SU-DHL-6 (cell line): ENCODE data around the gene EIF1AD.
A peak's percentile ranks its signal among the peaks of the same experiment; 100 is the strongest.

Experiments
- H2AFZ ChIP-seq: fragments of 200-600 bp; sonication (generic); 2 replicates; pipeline ENCODE4 v1.6.1; 2014; ENCODE audit warnings: low read depth, mild to moderate bottlenecking, moderate library complexity, mixed read lengths, antibody characterized with exemption, low read length; ENCODE audit not compliant: severe bottlenecking
- H3F3A ChIP-seq: fragments of 200-600 bp; shearing (Covaris generic); 2 replicates; pipeline ENCODE4 v1.6.0; 2016; ENCODE audit warnings: antibody characterized with exemption, mild to moderate bottlenecking; ENCODE audit not compliant: insufficient read depth
- H3K27ac ChIP-seq: fragments of 200-600 bp; sonication (generic); 2 replicates; pipeline ENCODE4 v1.5.1; 2016; ENCODE audit warnings: low read depth, mild to moderate bottlenecking, low read length, moderate library complexity, mixed read lengths
- H3K27me3 ChIP-seq: fragments of 200-600 bp; sonication (generic), shearing (Covaris generic); 2 replicates; pipeline ENCODE4 v1.6.0; 2014; ENCODE audit warnings: mild to moderate bottlenecking, low read length
- H3K36me3 ChIP-seq: fragments of 200-600 bp; sonication (generic); 2 replicates; pipeline ENCODE4 v1.6.1; 2014; ENCODE audit warnings: mild to moderate bottlenecking, low read length, mixed read lengths
- H3K4me2 ChIP-seq: fragments of 300-600, 200-600 bp; shearing (Covaris generic), sonication (generic); 2 replicates; pipeline ENCODE4 v1.6.0; 2014; ENCODE audit warnings: low read length, low read depth, mild to moderate bottlenecking; ENCODE audit not compliant: poor library complexity, severe bottlenecking
- H3K4me3 ChIP-seq: fragments of 200-600 bp; sonication (generic); 2 replicates; pipeline ENCODE4 v1.5.1; 2014; ENCODE audit warnings: antibody characterized with exemption, low read length, mild to moderate bottlenecking, mixed read lengths; ENCODE audit not compliant: insufficient read depth, poor library complexity, severe bottlenecking
- H3K79me2 ChIP-seq: fragments of 200-600 bp; sonication (generic); 2 replicates; pipeline ENCODE4 v1.6.1; 2014; ENCODE audit warnings: mild to moderate bottlenecking, low read length, moderate library complexity; ENCODE audit not compliant: insufficient read depth
- H3K9ac ChIP-seq: fragments of 200-600 bp; sonication (generic); 2 replicates; pipeline ENCODE4 v1.7.0; 2014; ENCODE audit warnings: mild to moderate bottlenecking, low read length
- H3K9me2 ChIP-seq: fragments of 200-600 bp; sonication (generic); replicated peaks from 2 replicates; pipeline ENCODE4 v1.6.1; 2014; ENCODE audit warnings: low read length; ENCODE audit not compliant: insufficient read depth
- H3K9me3 ChIP-seq: fragments of 200-600 bp; sonication (generic); 2 replicates; pipeline ENCODE4 v1.6.1; 2014; ENCODE audit warnings: low read length, mixed read lengths; ENCODE audit not compliant: insufficient read depth
- H4K20me1 ChIP-seq: fragments of 200-600 bp; sonication (generic); 2 replicates; pipeline ENCODE4 v1.6.1; 2014; ENCODE audit warnings: low read depth, mild to moderate bottlenecking, antibody characterized with exemption, low read length, moderate library complexity, mixed read lengths
- EZH2phosphoT487 ChIP-seq: fragments of 200-600 bp; sonication (generic), shearing (Covaris generic); conservative IDR thresholded peaks from 2 replicates; pipeline ENCODE4 v1.6.1; 2018; ENCODE audit warnings: mild to moderate bottlenecking, antibody characterized with exemption, low read length, moderate library complexity, mixed read lengths
- TF ChIP-seq, protein P1 (sequence below): fragments of 200-600 bp; sonication (generic); IDR thresholded peaks from one replicate; pipeline ENCODE4 v1.5.1; 2017; ENCODE audit warnings: antibody characterized with exemption, mild to moderate bottlenecking, low read length, moderate library complexity; ENCODE audit not compliant: insufficient read depth, poor library complexity, severe bottlenecking

Gene EIF1AD

DNA sequence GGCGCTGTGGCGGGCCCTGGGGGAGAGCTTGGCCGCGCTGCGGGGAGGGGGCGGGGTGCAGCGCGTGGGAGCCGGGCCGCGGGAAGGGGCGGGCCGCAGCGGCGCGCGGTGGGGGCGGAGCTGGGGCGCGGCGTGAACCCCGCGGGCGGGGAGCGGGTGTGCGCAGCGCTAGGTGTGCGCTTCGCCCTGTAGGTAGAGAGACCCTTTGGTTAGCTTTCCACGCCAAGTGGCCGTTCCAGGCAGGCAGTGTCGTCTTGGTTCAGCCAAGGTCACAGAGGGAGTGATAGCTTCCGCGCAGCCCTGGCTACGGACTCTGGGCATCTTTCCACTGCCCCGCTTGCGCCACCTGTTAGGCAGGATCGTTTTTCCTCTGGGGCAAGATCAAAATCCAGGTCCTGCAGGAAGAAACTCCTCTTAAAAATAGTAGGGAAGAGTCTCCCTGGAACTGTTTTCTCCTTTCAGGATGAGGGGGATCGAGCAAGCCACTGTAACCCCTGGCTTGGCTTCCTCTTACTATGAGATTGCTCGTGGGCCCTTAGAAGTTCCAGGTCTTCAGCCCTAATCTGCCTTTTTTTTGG, 780 bp upstream of the EIF1AD start:
- H3K4me2 ChIP-seq: peak overlapping the region; percentile 80

DNA sequence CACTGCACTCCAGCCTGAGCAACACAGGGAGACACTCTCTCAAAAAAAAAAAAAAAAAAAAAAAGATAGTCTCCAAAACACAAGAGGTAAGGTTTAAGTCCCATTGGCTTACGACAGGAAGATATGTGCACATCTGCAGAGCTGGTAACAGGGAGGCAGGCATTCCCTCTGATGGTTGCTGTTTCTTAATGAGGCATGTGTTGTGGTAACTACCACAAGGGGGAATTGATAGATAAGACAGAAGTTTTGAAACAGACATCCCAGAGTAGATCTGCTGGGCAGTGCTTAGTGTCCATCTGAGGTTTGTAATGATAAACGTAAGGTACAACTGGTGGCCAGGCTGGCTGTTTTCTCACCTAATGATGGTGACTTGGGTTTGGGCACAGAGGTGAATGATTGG, 4.7 kb downstream of the EIF1AD start:
- Histone ChIP-seq H3K79me2 (peaks cover 17% of the 10 kb centered on the region), H3K4me2 (no peak overlapping the region), H3K36me3 (peaks cover 3% of the 10 kb centered on the region; the same call in 1 of the 2 replicates), H3K27me3 (no peaks in the 10 kb centered on the region), H3F3A (no peaks in the 10 kb centered on the region), H3K9me3 (no peaks in the 10 kb centered on the region), H4K20me1 (no peaks in the 10 kb centered on the region; the same call in 1 of the 2 replicates), H3K27ac (no peak overlapping the region), H3K9me2 (no peaks in the 10 kb centered on the region), H3K9ac (no peak overlapping the region), H2AFZ (no peak overlapping the region), H3K4me3 (no peak overlapping the region)
- TF ChIP-seq EZH2phosphoT487: no peak
- TF ChIP-seq, protein P1, sequence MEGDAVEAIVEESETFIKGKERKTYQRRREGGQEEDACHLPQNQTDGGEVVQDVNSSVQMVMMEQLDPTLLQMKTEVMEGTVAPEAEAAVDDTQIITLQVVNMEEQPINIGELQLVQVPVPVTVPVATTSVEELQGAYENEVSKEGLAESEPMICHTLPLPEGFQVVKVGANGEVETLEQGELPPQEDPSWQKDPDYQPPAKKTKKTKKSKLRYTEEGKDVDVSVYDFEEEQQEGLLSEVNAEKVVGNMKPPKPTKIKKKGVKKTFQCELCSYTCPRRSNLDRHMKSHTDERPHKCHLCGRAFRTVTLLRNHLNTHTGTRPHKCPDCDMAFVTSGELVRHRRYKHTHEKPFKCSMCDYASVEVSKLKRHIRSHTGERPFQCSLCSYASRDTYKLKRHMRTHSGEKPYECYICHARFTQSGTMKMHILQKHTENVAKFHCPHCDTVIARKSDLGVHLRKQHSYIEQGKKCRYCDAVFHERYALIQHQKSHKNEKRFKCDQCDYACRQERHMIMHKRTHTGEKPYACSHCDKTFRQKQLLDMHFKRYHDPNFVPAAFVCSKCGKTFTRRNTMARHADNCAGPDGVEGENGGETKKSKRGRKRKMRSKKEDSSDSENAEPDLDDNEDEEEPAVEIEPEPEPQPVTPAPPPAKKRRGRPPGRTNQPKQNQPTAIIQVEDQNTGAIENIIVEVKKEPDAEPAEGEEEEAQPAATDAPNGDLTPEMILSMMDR: no peak

More for the DNA sequence above, 780 bp upstream of the EIF1AD start:
- Histone ChIP-seq H3K36me3 (peaks cover 3% of the 10 kb centered on the region; the same call in 1 of the 2 replicates), H2AFZ (peak overlapping the region; percentile 39), H3K9me3 (no peaks in the 10 kb centered on the region), H3K9me2 (no peaks in the 10 kb centered on the region), H3K4me3 (peak overlapping the region; percentile 87), H3F3A (peaks cover 4% of the 10 kb centered on the region; the same call in 1 of the 2 replicates), H4K20me1 (no peaks in the 10 kb centered on the region; the same call in 1 of the 2 replicates), H3K79me2 (peaks cover 26% of the 10 kb centered on the region), H3K27ac (peak overlapping the region; percentile 89), H3K27me3 (no peaks in the 10 kb centered on the region), H3K9ac (peak overlapping the region; percentile 78)
- TF ChIP-seq EZH2phosphoT487: no peak
- TF ChIP-seq, protein P1: no peak

DNA sequence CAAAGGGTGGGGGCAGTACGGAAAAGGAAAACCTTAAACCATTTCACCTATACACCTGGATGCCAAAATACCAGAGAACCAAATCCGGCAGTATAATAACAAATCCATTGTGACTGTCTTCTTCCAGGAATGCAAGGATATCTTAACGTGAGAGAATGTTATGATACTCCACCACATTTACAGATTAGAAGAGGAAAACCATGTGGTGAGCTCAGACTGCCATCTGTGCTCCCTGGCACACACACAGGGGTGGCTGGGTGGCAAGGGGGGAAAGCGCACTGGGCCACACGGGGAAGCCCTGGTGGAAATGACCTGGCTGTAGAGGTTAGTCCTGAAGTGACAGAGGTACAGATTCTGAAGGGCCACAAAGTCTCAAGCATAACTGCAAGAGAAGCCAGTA, 9.9 kb downstream of the EIF1AD start:
- H3K9me2 ChIP-seq: no peaks in the 10 kb centered on the region
- H3F3A ChIP-seq: peaks cover 9% of the 10 kb centered on the region
- H3K79me2 ChIP-seq: no peaks in the 10 kb centered on the region
- H3K4me2 ChIP-seq: no peak overlapping the region
- no peaks in the 10 kb centered on the region for H3K27me3 ChIP-seq
- no peak overlapping the region for H2AFZ ChIP-seq
- H3K4me3 ChIP-seq: no peak overlapping the region
- no peaks in the 10 kb centered on the region for H4K20me1 ChIP-seq
- H3K36me3 ChIP-seq: no peaks in the 10 kb centered on the region
- TF ChIP-seq, protein P1: no peak
- TF ChIP-seq EZH2phosphoT487: no peak
- H3K27ac ChIP-seq: no peak overlapping the region
- H3K9me3 ChIP-seq: no peaks in the 10 kb centered on the region
- H3K9ac ChIP-seq: no peak overlapping the region
